GM18867 (cell line): ENCODE results near the gene FAM120A.

ENCODE experiments used
- ATAC-seq: cut with Tn5 transposase; IDR thresholded peaks from one replicate; pipeline ENCODE4 v1.9.1; 2021; ENCODE audit warnings: mild to moderate bottlenecking, moderate library complexity; ENCODE audit not compliant: unreplicated experiment

FAM120A gene

DNA sequence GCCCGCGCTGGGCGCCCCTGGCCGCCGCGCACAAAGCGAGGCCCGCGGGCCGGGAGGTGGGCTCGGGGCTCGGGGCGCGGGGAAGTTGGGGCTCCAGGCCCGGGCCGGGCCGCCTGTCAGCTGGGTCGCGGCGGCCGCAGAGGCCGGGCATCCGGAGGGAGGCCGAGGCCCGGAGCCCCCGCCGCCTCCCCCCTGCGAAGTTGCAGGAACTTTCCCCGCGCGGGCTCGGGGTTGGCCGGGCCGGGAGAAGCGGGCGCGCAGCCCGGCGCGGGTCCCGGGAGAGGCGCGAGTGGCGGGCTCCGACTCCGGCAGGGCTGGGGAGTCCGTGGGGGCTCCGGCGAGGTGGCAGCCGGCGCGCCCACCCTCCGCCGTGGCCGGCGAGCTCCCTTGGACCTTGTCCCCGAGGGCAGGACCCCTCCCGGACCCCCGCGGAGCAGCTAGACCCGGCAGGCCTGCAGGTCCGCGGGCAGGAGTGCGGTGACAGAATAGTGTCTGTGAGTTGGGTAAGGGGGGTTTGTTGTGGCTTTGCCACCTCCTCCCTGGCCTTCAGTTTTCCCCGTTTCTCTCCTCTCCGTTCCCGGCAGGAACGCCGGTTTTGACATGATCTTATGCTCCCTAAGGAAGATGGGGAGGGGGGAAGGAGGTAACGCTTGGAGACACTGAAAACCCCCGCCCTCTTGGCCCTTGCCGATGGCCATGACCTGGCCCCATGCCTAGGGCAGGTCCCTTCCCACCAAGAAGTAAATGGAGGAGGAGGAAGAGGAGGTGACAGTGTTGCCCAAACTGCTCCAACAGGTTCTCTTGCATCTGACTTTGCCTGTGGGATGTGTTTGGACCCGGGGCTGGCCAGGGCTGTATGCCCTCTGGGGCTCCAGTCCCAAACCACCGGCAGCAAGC, 125.8 kb downstream of the FAM120A start:
- ATAC-seq: peak; percentile 24

- ATAC-seq: no peak
Observed at GRCh38 chr9:93577975-93578682, 126.6 kb downstream of the FAM120A start.

DNA sequence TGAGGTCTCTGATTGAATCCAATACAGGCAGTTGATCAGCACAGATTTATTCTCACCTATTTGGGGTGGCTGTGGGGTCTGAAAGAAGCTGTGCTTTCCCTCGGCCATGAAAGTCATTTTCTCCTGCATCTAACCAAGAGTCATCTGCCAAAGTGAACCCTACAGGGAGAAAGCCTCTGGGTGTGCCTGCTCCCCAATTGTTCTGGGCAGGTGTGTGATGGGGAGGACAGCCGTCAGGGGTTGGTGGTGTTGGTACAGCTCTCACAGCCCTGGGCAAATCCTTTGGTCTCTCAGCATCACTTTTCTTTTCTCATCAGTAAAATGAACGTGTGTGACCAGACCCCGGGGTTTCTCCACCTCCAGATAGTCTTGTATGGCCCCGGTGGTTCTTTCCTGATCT, 127.4 kb downstream of the FAM120A start:
- no peak for ATAC-seq

GRCh38 chr9:93579711-93580516, 128.4 kb downstream of the FAM120A start:
- ATAC-seq: no peak

DNA sequence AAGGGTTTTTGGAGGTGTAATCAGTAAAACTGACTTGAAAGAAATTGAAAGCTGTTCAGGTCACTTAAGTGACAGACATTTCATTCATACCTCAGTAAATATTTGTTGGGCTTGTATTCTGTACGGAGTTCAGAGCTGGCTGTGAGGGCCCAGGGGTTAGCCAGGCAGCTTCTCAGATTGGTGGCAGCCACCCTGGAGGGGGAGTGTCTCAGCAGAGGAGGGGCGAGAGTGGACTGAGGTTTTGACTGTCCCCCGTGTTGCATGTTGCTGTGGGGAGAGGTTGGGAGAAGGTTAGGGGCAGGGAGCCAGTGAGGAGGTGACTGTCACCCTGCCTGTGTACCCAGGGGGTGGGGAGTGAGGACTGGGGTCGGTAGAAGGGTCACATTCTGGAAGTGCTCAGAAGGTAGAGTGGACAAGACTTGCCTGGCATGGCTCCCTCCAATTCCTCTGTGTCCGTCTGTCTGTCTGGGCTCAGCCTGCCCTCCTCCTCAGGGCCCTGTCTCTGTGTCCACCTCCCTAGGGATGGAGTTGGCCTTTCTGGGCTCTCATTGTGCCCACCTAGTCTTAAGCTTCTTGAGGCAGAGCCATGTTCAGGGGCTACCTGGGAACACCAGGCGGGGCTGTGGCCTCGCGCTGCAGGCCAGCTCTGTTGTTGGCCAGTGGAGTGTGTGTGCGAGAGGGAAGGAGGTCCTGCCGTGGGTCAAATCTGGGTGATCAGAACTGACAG, 129.3 kb downstream of the FAM120A start:
- ATAC-seq: no peak

DNA sequence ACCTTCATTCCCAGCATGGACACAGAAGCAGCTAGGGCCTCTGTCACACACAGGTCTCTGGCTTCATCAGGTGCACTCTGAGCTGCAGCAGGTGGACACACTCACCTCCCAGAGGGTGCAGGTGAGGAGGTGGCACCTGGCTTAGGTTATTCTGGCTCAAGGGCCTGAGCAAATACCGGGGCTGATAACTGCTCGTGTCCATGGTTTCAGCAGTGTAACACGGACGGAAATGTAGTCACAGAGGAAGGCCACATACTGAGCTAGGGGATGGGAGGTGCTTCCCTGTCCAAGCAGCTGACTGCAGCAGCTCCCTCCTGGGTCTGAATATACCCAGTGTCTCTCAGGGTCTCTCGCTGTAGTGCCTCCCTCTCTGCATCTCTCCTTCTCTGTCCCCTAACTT, 130.6 kb downstream of the FAM120A start:
- no peak for ATAC-seq

DNA sequence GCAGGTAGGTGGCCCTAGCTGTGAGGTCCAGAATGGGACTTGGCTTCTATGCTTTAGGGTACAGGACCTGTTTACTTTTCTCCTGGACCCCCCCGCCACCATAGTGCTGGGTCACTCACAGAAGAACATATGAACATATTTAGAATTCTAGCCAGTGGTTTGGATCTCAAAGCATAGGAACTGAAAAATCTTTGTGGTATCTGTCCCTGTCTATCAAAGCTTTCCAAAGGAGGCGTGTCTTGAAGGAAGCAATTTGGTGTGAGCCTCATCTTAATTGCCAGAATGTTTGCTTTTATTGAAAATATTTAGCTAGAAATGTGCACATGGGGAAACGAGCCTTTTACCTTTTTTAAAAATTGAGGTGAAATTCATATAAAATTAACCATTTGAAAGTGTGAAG, 131.1 kb downstream of the FAM120A start:
- no peak for ATAC-seq

DNA sequence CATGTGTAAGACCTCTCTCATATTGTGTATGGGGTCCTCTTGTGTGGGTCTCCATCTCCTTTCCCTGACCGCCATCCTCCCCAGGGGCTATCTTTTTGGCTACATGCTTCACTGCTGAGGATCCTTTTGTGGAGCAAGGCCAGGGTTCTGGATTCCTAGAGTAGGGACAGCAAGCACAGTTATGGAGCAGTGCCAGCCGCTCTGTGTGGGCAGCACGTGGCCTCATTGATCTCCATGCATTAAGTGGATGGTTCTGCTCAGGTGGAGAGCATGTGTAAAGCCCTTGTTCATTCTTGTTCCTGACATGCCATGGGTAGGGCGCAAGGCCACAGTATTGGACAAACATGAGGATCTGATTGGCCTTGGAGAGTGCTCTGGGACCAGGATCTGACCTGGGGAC, 133.8 kb downstream of the FAM120A start:
- ATAC-seq: no peak

GRCh38 chr9:93585695-93586094, 134.2 kb downstream of the FAM120A start:
- no peak for ATAC-seq

DNA sequence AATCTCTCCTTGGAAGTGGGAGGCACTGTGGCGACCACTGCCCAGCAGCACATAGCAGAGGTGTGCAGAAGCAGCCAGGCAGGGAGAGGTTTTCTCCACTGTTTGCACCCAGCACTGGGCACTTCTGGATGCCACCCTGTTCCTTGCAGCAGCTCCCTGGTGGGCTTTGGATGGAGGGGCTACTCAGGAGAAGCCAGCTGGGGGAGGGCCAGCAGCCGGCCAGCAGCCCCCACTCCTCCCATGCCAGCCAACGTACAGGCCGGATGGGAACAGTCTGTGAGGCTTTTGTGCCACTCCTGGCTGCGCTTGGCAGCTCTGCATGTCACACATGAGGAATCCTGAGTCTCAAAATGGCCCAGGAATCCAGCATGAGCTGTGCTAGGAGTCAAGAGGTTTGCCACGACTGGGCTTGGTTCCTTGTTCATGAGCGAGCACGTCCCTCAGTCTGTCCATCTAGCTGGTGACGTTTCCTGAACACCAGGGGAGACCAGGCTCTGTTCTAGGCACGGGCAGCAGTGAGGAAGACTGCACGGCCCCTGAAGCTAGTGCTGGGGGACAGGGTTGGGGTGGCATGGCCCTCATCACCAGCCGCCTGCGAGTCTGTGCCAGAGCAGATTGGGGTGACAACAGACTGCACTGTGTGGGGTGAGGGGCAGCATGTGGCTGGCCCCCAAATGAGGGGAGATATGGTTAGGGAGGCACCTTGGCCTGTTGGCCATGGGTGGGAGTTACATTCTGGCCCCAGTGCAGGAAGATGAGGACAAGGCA, 135.0 kb downstream of the FAM120A start:
- ATAC-seq: no peak

- ATAC-seq: no peak
Observed at GRCh38 chr9:93587284-93587650, 135.8 kb downstream of the FAM120A start.

GRCh38 chr9:93587651-93588347, 136.3 kb downstream of the FAM120A start:
- no peak for ATAC-seq

- ATAC-seq: no peak
Observed at GRCh38 chr9:93588641-93589609, 137.4 kb downstream of the FAM120A start.

DNA sequence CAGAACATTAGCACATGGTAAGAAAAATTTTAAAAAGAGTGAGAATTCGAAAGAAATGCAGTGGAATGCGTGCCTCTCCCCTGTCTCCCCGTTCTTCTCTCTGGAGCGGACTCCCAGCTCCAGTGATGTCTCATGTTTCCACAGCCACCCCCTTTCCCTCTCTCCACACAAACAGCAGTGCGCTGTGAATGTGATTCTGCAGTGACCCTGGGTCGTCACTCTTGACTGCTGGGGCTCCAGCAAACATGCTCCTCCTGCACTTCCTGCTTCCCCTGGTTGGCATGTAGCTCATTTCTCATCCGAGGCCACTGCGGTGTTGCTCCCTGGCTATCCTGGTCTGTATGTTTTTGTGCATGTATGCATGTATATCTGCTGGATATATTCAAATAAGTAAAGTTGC, 138.2 kb downstream of the FAM120A start:
- ATAC-seq: no peak

- ATAC-seq: no peak
Observed at GRCh38 chr9:93590609-93591234, 139.2 kb downstream of the FAM120A start.

DNA sequence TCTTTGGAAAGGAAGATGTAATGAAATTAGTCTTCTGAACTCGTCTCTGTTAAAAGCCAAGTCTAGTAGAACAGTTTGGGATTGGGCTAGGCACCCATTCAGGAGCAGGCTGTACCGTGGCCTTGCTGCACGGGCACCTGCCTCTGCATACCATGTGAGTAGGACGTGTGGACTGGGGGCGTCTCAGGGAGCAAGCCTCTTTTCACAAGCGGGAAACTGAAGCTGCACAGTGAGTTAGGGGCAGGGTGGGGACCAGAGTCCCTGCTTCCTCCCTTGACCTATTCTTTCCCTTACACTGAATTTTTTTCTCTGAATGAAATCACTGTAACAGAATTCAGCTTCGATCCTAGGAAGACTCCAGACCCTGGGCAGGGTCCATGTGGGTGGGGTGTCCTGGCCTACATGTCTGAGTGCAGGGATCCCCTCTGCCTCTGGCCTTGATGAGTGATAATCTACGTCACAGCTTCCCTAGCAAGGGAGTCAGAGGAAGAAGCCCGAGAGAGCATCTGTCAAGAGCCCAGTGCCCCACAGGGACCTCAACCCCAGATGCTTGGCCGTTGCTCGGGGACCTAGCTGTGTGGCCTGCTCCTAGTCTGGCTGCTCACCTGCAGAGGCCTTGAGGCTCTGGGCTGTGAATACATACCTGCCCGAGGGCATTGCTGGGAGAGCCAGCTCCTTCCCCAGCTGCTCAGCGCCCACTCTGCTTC, 140.0 kb downstream of the FAM120A start:
- no peak for ATAC-seq

GRCh38 chr9:93592008-93592642, 140.6 kb downstream of the FAM120A start:
- no peak for ATAC-seq
